GM18873 (cell line): ENCODE results near the gene CRYGB.
"Not testable (repeated sequence)": the region's sequence is repeated elsewhere in the genome, so short reads cannot be mapped to it uniquely, and the experiment has no call there.

Experiments
- ATAC-seq: cut with Tn5 transposase; IDR thresholded peaks from one replicate; pipeline ENCODE4 v1.9.1; 2021; ENCODE audit warnings: mild to moderate bottlenecking, moderate library complexity, moderate number of reproducible peaks; ENCODE audit not compliant: unreplicated experiment, low FRiP score

Gene CRYGB

GRCh38 chr2:208122248-208122647 is 23.7 kb downstream of the CRYGB start:
- ATAC-seq = no peak

- no peak for ATAC-seq
These were observed 27.0 kb downstream of the CRYGB start for GRCh38 chr2:208118918-208119317.

GRCh38 chr2:208117390-208117789 is 28.6 kb downstream of the CRYGB start:
- ATAC-seq = not testable (repeated sequence)

- no peak for ATAC-seq
These were observed 33.0 kb downstream of the CRYGB start for GRCh38 chr2:208112969-208113368.

GRCh38 chr2:208112273-208112745 is 33.6 kb downstream of the CRYGB start:
- ATAC-seq = not testable (repeated sequence)

DNA sequence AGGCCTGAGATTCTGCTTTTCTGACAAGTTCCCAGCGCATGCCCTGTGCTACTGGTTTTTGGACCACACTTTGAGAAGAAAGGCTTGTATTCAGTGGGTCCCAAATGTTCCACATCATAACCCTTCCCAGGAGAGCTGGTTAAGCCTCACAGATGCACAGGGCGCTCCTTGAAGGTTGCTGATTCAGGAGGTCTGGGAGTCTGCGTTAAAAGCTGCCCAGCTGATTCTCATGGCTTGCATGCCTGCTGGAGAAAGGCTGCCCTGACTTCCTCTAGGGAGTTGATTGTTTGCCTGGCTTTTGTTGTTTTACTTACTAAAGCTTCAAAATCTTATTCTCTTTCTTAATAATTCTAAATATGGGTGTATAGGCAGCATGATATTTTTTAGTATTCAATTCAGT is 42.3 kb downstream of the CRYGB start:
- no peak for ATAC-seq

DNA sequence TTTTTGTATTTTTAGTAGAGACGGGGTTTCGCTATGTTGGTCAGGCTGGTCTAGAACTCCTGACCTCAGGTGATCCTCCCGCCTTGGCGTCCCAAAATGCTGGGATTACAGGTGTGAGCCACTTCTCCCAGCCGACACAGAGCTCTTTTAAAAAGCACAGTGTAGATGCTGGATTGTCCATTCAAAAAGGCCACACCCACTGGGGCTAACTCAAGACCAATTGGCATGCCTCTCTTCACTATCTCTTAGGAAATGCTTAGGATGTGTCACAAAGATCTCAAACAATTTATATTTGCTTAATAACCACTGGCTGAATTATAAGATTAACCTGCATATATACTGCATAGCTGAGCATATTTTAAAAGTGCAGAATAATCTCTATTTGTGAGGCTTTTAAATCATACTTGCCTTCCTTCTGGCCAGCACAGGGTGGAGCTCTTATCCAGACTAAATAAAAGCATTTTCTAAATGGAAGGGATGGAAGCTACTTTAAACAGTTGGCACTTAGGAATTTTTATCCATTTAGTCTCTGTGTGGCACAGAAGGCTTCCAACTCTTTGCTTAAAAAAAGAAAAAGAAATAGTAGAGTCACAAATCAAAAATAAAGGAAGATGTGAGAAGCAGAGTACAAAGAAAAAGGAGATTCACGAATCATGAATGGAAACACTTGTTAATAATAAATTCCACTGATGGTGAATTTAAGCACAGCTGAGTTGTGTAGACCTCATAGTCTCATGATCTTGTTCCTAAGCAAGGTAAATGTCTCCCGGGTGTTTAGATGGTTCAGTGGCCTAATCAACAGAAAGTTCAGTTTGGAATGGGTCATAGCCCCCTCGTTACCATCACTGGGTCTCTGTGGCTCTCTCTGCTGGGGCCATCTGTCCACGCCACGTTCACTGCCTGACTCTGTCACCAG is 44.0 kb downstream of the CRYGB start:
- no peak for ATAC-seq

DNA sequence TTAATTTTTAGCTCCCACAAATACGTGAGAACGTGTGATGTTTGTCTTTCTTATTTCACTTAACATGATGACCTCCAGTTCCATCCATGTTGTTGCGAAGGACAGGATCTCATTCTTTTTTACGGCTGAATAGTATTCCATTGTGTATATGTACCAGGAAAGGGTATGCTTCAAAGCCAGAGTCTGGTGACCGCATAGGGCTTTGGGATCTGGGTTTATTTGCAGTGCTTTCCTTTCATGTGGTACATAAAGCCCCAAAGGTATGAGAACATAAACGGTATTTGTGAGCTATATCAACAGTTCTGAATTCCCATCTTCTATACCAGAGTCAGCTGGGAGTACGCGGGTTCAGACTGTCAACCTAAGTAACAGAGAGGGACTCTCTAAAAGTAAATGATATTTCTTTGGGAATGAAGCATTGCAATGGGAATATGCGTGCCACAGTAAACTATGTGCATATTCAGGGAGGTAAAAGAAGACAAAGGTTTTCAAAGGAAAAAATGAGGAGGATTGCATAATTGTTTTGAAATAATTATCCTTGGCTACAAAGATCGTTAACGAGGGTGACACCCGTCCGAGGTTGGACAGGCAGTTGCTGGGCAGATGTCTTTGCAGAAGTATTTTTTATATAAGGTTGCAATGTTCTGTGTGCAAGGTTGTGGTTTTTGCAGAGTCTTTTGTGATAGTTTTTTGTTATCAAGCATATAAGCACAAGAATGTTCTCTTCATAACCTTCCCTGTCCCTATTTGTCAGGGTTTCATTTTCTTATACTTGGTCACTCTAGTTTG is 46.1 kb downstream of the CRYGB start:
- no peak for ATAC-seq

DNA sequence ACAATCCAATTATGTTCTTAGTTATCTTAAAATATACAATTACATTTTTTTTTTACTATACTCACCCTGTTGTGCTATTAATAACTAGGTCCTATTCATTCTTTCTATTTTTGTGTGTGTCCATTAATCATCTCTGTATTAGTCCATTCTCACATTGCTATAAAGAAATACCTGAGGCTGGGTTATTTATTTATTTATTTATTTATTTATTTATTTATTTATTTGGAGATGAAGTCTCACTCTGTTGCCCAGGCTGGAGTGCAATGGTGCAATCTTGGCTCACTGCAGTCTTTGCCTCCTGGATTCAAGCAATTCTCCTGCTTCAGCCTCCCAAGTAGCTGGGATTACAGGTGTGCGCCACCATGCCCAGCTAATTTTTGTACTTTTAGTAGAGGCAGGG is 47.3 kb downstream of the CRYGB start:
- not testable (repeated sequence) for ATAC-seq

GRCh38 chr2:208098267-208098666 is 47.7 kb downstream of the CRYGB start:
- ATAC-seq = no peak

DNA sequence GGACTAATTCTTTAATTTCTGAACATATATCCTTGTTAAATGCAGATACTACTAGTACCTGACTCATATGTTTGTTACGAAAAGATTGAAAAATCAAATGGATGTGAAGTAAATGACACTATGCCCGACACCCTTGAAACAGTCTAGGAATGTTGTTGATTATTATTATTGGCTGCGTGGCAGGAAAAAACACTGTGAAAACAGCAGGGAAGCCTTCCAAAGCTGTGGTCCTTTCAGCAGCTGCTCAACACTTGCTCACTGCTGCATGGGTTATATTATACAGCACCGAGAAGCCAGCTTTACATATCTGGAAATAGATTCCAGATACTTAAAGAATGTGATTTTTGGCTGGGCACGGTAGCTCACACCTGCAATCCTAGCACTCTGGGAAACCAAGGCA is 48.2 kb downstream of the CRYGB start:
- no peak for ATAC-seq

GRCh38 chr2:208097313-208097712 is 48.6 kb downstream of the CRYGB start:
- no peak for ATAC-seq

- no peak for ATAC-seq
These were observed 49.9 kb downstream of the CRYGB start for GRCh38 chr2:208096080-208096479.

DNA sequence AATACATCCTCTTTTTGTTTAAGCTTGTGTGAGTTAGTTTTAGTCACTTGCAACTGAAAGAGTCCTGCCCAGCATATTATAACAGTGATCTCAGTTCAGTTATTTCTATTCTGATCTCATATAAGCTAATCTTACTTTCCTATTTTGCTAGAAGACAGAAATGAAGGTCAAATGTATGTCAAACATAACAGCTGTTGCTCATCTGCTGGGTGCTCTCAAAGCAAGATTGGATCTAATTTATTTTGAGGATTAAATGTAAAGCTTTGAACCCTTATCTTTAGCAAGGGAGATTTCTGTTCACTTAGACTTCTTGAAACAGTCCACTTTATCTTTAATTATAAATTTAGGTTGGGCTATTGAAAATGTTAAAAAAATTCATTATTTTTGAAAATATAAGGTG is 52.8 kb downstream of the CRYGB start:
- no peak for ATAC-seq
